HepG2 (cell line): Measurements from ENCODE around the gene PBOV1. TPM values are rescaled to one million over a fixed set of nuclear protein-coding genes. Genes with fewer than 3 reads are reported as not detected.

ENCODE experiments used
- ARID5B ChIP-seq: IDR thresholded peaks from 2 replicates; pipeline ENCODE4 v1.4.0; 2020; ENCODE audit warnings: mild to moderate bottlenecking, missing genetic modification reagents
- ATF2 ChIP-seq: sonication (generic); formaldehyde crosslinking; IDR thresholded peaks from 2 replicates; pipeline ENCODE4 v1.4.0; 2020; ENCODE audit warnings: missing genetic modification reagents
- ATM ChIP-seq: fragments of 450-650 bp; IDR thresholded peaks from 2 replicates; pipeline ENCODE4 v1.7.1; 2017; ENCODE audit warnings: mild to moderate bottlenecking, borderline replicate concordance
- CEBPG ChIP-seq: IDR thresholded peaks from 2 replicates; pipeline ENCODE4 v1.6.1; 2016
- ELF3 ChIP-seq: IDR thresholded peaks from 2 replicates; pipeline ENCODE4 v1.6.1; 2016; ENCODE audit warnings: missing genetic modification reagents, missing compliant biosample characterization
- ETV5 ChIP-seq: IDR thresholded peaks from 2 replicates; pipeline ENCODE4 v1.6.1; 2018; ENCODE audit warnings: missing biosample characterization, missing genetic modification reagents, inconsistent platforms, borderline replicate concordance
- FOXA1 ChIP-seq, 2 experiments: fragments of 450-650 bp in 1 of 2; sonication (generic) in 1 of 2; formaldehyde crosslinking in 1 of 2; IDR thresholded peaks; 2 replicates each; pipeline versions ENCODE4 v1.4.0 to v1.6.1; 2016 to 2020; ENCODE audit warnings: missing genetic modification reagents in 1 of 2
- FOXK1 ChIP-seq: sonication (generic); formaldehyde crosslinking; IDR thresholded peaks from 2 replicates; pipeline ENCODE4 v1.4.0; 2020; ENCODE audit warnings: low read depth, missing genetic modification reagents, borderline replicate concordance
- HDAC1 ChIP-seq: sonication (generic); formaldehyde crosslinking; IDR thresholded peaks from 2 replicates; pipeline ENCODE4 v1.5.1; 2020; ENCODE audit warnings: mild to moderate bottlenecking, missing genetic modification reagents
- NCOA1 ChIP-seq: sonication (generic); formaldehyde crosslinking; IDR thresholded peaks from 2 replicates; pipeline ENCODE4 v1.9.0; 2021; ENCODE audit warnings: missing genetic modification reagents
- PAXIP1 ChIP-seq: sonication (generic); formaldehyde crosslinking; conservative IDR thresholded peaks from 2 replicates; pipeline ENCODE4 v1.4.0; 2020; ENCODE audit warnings: mild to moderate bottlenecking, missing genetic modification reagents, moderate library complexity
- PPARG ChIP-seq: conservative IDR thresholded peaks from 2 replicates; pipeline ENCODE4 v1.6.1; 2016; ENCODE audit warnings: missing biosample characterization, missing genetic modification reagents
- RORA ChIP-seq: sonication (generic); formaldehyde crosslinking; IDR thresholded peaks from 2 replicates; pipeline ENCODE4 v1.5.0; 2020; ENCODE audit warnings: mild to moderate bottlenecking, missing genetic modification reagents, moderate library complexity
- TCF12 ChIP-seq, 2 experiments: fragments of 450-650 bp in 1 of 2; sonication (generic) in 1 of 2; formaldehyde crosslinking in 1 of 2; IDR thresholded peaks; 2 replicates each; pipeline versions ENCODE4 v1.6.1 to v1.8.0; 2017 to 2022; ENCODE audit warnings: antibody characterized with exemption in 1 of 2, mild to moderate bottlenecking in 1 of 2, missing genetic modification reagents in 1 of 2, moderate library complexity in 1 of 2
- XRCC5 ChIP-seq: fragments of 200-400 bp; formaldehyde crosslinking; optimal IDR thresholded peaks from 2 replicates; pipeline ENCODE3; 2017; ENCODE audit warnings: mild to moderate bottlenecking, low read length
- ZFP82 ChIP-seq: sonication (generic); formaldehyde crosslinking; IDR thresholded peaks from 2 replicates; pipeline ENCODE4 v1.5.1; 2020; ENCODE audit warnings: mild to moderate bottlenecking, missing genetic modification reagents, borderline replicate concordance
- ZMYM3 ChIP-seq: sonication (generic); formaldehyde crosslinking; IDR thresholded peaks from 2 replicates; pipeline ENCODE4 v1.5.1; 2020; ENCODE audit warnings: mild to moderate bottlenecking, missing genetic modification reagents
- ZNF331 ChIP-seq: sonication (generic); formaldehyde crosslinking; IDR thresholded peaks from 2 replicates; pipeline ENCODE4 v1.4.0; 2020; ENCODE audit warnings: missing genetic modification reagents
- ZNF367 ChIP-seq: sonication (generic); formaldehyde crosslinking; IDR thresholded peaks from 2 replicates; pipeline ENCODE4 v1.4.0; 2020; ENCODE audit warnings: missing genetic modification reagents, borderline replicate concordance
- ZNF44 ChIP-seq: sonication (generic); formaldehyde crosslinking; IDR thresholded peaks from 2 replicates; pipeline ENCODE4 v1.5.1; 2020; ENCODE audit warnings: mild to moderate bottlenecking, missing genetic modification reagents
- ZNF530 ChIP-seq: sonication (generic); formaldehyde crosslinking; IDR thresholded peaks from 2 replicates; pipeline ENCODE4 v1.5.0; 2020; ENCODE audit warnings: low read depth, mild to moderate bottlenecking, missing genetic modification reagents
- ZNF674 ChIP-seq: sonication (generic); formaldehyde crosslinking; IDR thresholded peaks from 2 replicates; pipeline ENCODE4 v1.5.0; 2020; ENCODE audit warnings: low read depth, mild to moderate bottlenecking, missing genetic modification reagents
- ZNF7 ChIP-seq: IDR thresholded peaks from 2 replicates; pipeline ENCODE4 v1.6.1; 2016; ENCODE audit warnings: missing biosample characterization, missing genetic modification reagents
- polyA plus RNA-seq, 8 experiments: library from polyadenylated mRNA; depleted of rRNA in 3 of 8; stranded (reverse) in 7 of 8; unstranded in 1 of 8; fragments of >200 nt; fragmentation: Illumina TruSeq in 4 of 8; extraction: Trizol in 4 of 8; gene quantifications; 2 replicates each; pipeline versions ENCODE4 v1.2.1 to v1.2.3, GENCODE V29; 2011 to 2016; ENCODE audit warnings: low read depth in 4 of 8, missing spikeins in 1 of 8, mixed read lengths in 1 of 8; ENCODE audit not compliant: insufficient read depth in 1 of 8
- total RNA-seq, 5 experiments: library from RNA; depleted of rRNA; stranded (reverse); fragments of >200 nt; fragmentation: Illumina TruSeq; extraction: Trizol; gene quantifications; 2 replicates each; pipeline ENCODE4 v1.2.3, GENCODE V29; 2016; ENCODE audit warnings: low read depth in 1 of 5

The PBOV1 gene
- total and polyA plus RNA-seq, 2 of the 13 experiments (the other 11 are each of a cell fraction or from before 2014, with no cell fraction given) = not detected

- TF ChIP-seq ZNF44 (CRISPR knock-in tag) (no peak), CEBPG (0 out of 2 replicates have a peak, but pooled peaks have one; percentile 4), ZNF367 (CRISPR knock-in tag) (no peak), ATM (no peak), FOXK1 (peak; percentile 27; the same call in 1 of the 2 replicates), ZNF530 (no peak), TCF12 (IDR thresholded peaks at IDR 0.05) (no peak), TCF12 (CRISPR knock-in tag; IDR thresholded peaks at IDR 0.05) (no peak), ELF3 (CRISPR knock-in tag) (peak; percentile 76; the same call in 1 of the 2 replicates), HDAC1 (CRISPR knock-in tag) (peak; percentile 53), PAXIP1 (CRISPR knock-in tag) (peak; percentile 78), ATF2 (CRISPR knock-in tag) (peak; percentile 35; the same call in 1 of the 2 replicates), ZFP82 (CRISPR knock-in tag) (no peak), XRCC5 (peak; percentile 19), RORA (CRISPR knock-in tag) (peak; percentile 79; the same call in 1 of the 2 replicates), ZNF7 (CRISPR knock-in tag) (no peak), ARID5B (CRISPR knock-in tag) (peak; percentile 82), ZMYM3 (CRISPR knock-in tag) (no peak), ETV5 (CRISPR knock-in tag) (peak; percentile 30; the same call in 1 of the 2 replicates), NCOA1 (CRISPR knock-in tag) (no peak), FOXA1 (IDR thresholded peaks at IDR 0.05) (no peak), FOXA1 (CRISPR knock-in tag; IDR thresholded peaks at IDR 0.05) (peak; percentile 74), ZNF331 (CRISPR knock-in tag) (peak; percentile 69; the same call in 1 of the 2 replicates), ZNF674 (CRISPR knock-in tag) (no peak), PPARG (CRISPR knock-in tag) (peak; percentile 78)
Measured at GRCh38 chr6:138227316-138227781, 9.1 kb upstream of the PBOV1 start (continued).
